K562 (cell line): ENCODE results near the gene OR6K3. TPM values are rescaled to one million over a fixed set of nuclear protein-coding genes. Genes with fewer than 3 reads are reported as not detected.

Experiments used
- ARID4B ChIP-seq: sonication (generic); formaldehyde crosslinking; IDR thresholded peaks from 2 replicates; pipeline ENCODE4 v1.8.0; 2022; ENCODE audit warnings: mild to moderate bottlenecking, missing genetic modification reagents
- CCAR2 ChIP-seq: fragments of 200-400 bp; formaldehyde crosslinking; IDR thresholded peaks from 2 replicates; pipeline ENCODE4 v1.6.1; 2017; ENCODE audit warnings: mild to moderate bottlenecking, low read depth, low read length
- FOXK2 ChIP-seq, 2 experiments: fragments of 450-650 bp; IDR thresholded peaks in 1 of 2; conservative IDR thresholded peaks in 1 of 2; 2 replicates each; pipeline ENCODE4 v1.6.1; 2016; ENCODE audit warnings: low read depth in 2 of 2, mild to moderate bottlenecking in 1 of 2
- PHF8 ChIP-seq: fragments of 200-600 bp; sonication (generic); IDR thresholded peaks from 2 replicates; pipeline ENCODE4 v1.6.1; 2012; ENCODE audit warnings: mixed run types, mild to moderate bottlenecking, inconsistent platforms, low read length, moderate library complexity, borderline replicate concordance
- RBM34 ChIP-seq: fragments of 200-400 bp; formaldehyde crosslinking; IDR thresholded peaks from 2 replicates; pipeline ENCODE4 v1.6.1; 2018; ENCODE audit warnings: low read length, borderline replicate concordance; ENCODE audit not compliant: insufficient read depth
- ZNF224 ChIP-seq: sonication (generic); formaldehyde crosslinking; IDR thresholded peaks from 2 replicates; pipeline ENCODE4 v1.8.0; 2022; ENCODE audit warnings: mild to moderate bottlenecking, missing genetic modification reagents
- ZNF41 ChIP-seq: fragments of 250-450 bp; sonication (Bioruptor Pico); conservative IDR thresholded peaks from 2 replicates; pipeline ENCODE4 v1.4.0; 2020; ENCODE audit warnings: mild to moderate bottlenecking
- ZNF740 ChIP-seq, 3 experiments: fragments of 200-800 bp in 1 of 3; sonication (Bioruptor generic) in 1 of 3; sonication (generic) in 1 of 3; formaldehyde crosslinking in 1 of 3; IDR thresholded peaks; 2 replicates each; pipeline versions ENCODE4 v1.6.1 to v1.8.0; 2016 to 2022; ENCODE audit warnings: mild to moderate bottlenecking in 2 of 3, missing compliant biosample characterization in 2 of 3, missing genetic modification characterization in 2 of 3, missing genetic modification reagents in 1 of 3
- polyA plus RNA-seq, 8 experiments: library from polyadenylated mRNA; depleted of rRNA in 4 of 8; stranded (reverse) in 5 of 8; unstranded in 3 of 8; fragments of >200 nt; fragmentation: Nextera tagmentation in 2 of 8; fragmentation: Illumina TruSeq in 1 of 8; extraction: Ambion mirVana in 2 of 8; extraction: Trizol in 1 of 8; gene quantifications; 2 replicates each; pipeline versions ENCODE4 v1.2.1 to v1.2.3, GENCODE V29; 2011 to 2014; ENCODE audit warnings: inconsistent platforms in 1 of 8, missing spikeins in 1 of 8
- total RNA-seq, 7 experiments: library from RNA; depleted of rRNA in 6 of 7; stranded (reverse); fragments of >200 nt in 6 of 7; fragmentation: Illumina TruSeq in 2 of 7; extraction: Trizol in 2 of 7; gene quantifications; 2 replicates each; pipeline versions ENCODE4 v1.2.1 to v1.2.3, GENCODE V29; 2011 to 2021; ENCODE audit warnings: low replicate concordance in 1 of 7

The OR6K3 gene
- total and polyA plus RNA-seq, 9 of the 15 experiments (the other 6 are each of a cell fraction or from before 2014, with no cell fraction given): not detected

GRCh38 chr1:158720620-158721019, at the start of gene OR6K3 (continued):
- no peak for TF ChIP-seq ARID4B (CRISPR knock-in tag)
- no peak for TF ChIP-seq FOXK2 (conservative IDR thresholded peaks at IDR 0.05 in 1 of 2, IDR thresholded peaks at IDR 0.05 in 1 of 2; ENCODE audit: low read depth in 2 of 2)
- no peak for TF ChIP-seq ZNF41 (CRISPR knock-in tag)
- TF ChIP-seq PHF8: no peak
- TF ChIP-seq ZNF224 (CRISPR knock-in tag): no peak
- TF ChIP-seq CCAR2: no peak
- no peak for TF ChIP-seq ZNF740 (CRISPR knock-in tag; IDR thresholded peaks at IDR 0.05)
- TF ChIP-seq ZNF740 (tag; IDR thresholded peaks at IDR 0.05): no peak
- no peak for TF ChIP-seq RBM34
